Activated naive CD8-positive, alpha-beta T cell treated with anti-CD3 and anti-CD28 coated beads, Interleukin-2, amount 10 ng/mL, durations not matched to agents 7 days and 5 days (primary cell): Measurements from ENCODE around the gene IQCM. TPM values are rescaled to one million over a fixed set of nuclear protein-coding genes. Genes with fewer than 3 reads are reported as not detected.
"Not testable (repeated sequence)": the region's sequence is repeated elsewhere in the genome, so short reads cannot be mapped to it uniquely, and the experiment has no call there.

Experiments
- ATAC-seq: fragments of 150-1000 bp; cut with Tn5 transposase; one replicate; pipeline ENCODE4 v1.10.0; 2021; ENCODE audit warnings: low read depth, moderate library complexity
- POLR2A ChIA-PET: fragments of 350-600 bp; sonication (Branson Sonifier 250); formaldehyde crosslinking; loops from one replicate; lab custom pipeline; 2021; ENCODE audit warnings: antibody characterized with exemption; lab: Charles Lee
- DNase-seq: peaks from one replicate; pipeline ENCODE4 v3.0.0; 2021
- H3K27ac Mint-ChIP-seq: one replicate; pipeline ENCODE4 v1.8.0; 2022; ENCODE audit warnings: mild to moderate bottlenecking, mixed read lengths
- H3K27me3 Mint-ChIP-seq: one replicate; pipeline ENCODE4 v1.8.0; 2022; ENCODE audit warnings: mild to moderate bottlenecking, moderate library complexity, mixed read lengths
- H3K36me3 Mint-ChIP-seq: one replicate; pipeline ENCODE4 v1.8.0; 2021; ENCODE audit warnings: mild to moderate bottlenecking, mixed read lengths
- H3K4me1 Mint-ChIP-seq: one replicate; pipeline ENCODE4 v1.8.0; 2021; ENCODE audit warnings: mixed read lengths
- H3K4me3 Mint-ChIP-seq: one replicate; pipeline ENCODE4 v1.8.0; 2022; ENCODE audit warnings: mild to moderate bottlenecking, moderate library complexity, mixed read lengths
- H3K9me3 Mint-ChIP-seq: one replicate; pipeline ENCODE4 v1.8.0; 2021; ENCODE audit warnings: mixed read lengths
- total RNA-seq, 2 experiments: library from RNA; stranded (reverse); gene quantifications; one replicate each; pipeline ENCODE4 v1.2.3, GENCODE V29; 2021

Gene IQCM
- total RNA-seq, 2 experiments from 2014 or later: not detected

DNA sequence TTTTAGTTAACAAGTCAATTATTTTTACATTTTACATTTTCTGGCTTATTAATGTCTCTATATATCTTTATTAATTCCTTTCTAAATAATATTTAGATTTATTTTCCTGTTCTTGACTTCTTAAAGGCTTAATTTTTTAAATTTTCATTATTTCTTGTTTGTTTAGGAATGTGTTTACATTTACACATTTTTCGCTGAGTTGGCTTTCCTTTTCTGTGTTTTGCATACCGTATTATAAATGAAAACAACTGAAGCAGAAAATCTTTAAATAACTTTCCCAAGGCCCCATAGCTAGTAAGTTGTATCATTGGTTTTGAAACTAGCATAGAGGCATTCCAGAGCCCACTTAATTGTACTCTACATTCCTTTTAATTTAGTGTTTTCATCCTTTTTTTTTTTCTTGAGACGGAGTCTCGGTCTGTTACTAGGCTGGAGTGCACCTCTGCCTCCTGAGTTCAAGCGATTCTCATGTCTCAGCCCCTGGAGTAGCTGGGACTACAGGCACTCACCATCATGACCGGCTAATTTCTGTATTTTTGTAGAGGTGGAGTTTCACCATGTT lies 261.6 kb downstream of the IQCM start:
- Mint-ChIP-seq H3K36me3 (no peaks in the 10 kb centered on the region), H3K9me3 (no peaks in the 10 kb centered on the region), H3K27ac (no peak overlapping the region), H3K4me3 (no peak overlapping the region), H3K27me3 (no peaks in the 10 kb centered on the region), H3K4me1 (no peaks in the 10 kb centered on the region)
- POLR2A ChIA-PET: no interaction called here
- ATAC-seq: no peak
- DNase-seq: no peak

- POLR2A ChIA-PET: no interaction called here
- H3K36me3 Mint-ChIP-seq: no peaks in the 10 kb centered on the region
These were observed 263.0 kb downstream of the IQCM start for GRCh38 chr4:149552601-149553000.

DNA sequence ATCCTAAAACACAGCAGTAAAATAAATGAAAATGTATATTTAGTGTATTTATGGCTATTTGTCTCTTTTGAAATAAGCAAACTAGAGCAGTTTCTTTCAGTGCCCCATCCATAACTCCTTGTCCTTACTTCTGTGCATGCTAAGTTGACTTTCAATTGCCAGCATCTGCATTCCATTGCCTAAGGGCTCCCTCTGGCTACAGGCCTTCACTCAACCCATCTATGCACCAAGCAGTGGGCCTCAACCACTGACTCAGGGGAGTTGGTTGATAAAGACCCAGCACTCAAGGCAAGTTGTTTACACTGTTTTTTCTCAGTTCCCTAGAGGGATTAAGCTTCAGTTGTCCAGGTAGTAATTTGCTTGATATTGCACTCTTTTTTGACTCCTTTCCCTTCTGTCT lies 265.7 kb downstream of the IQCM start:
- Mint-ChIP-seq H3K4me1 (no peaks in the 10 kb centered on the region), H3K27ac (no peak overlapping the region), H3K27me3 (no peaks in the 10 kb centered on the region), H3K9me3 (peaks cover 4% of the 10 kb centered on the region), H3K36me3 (no peaks in the 10 kb centered on the region), H3K4me3 (no peak overlapping the region)
- no peak for ATAC-seq
- POLR2A ChIA-PET: no interaction called here
- DNase-seq: no peak

More at GRCh38 chr4:149552601-149553000, 263.0 kb downstream of the IQCM start:
- H3K27me3 Mint-ChIP-seq: no peaks in the 10 kb centered on the region
- H3K4me1 Mint-ChIP-seq: no peaks in the 10 kb centered on the region
- no peak for ATAC-seq
- no peak overlapping the region for H3K4me3 Mint-ChIP-seq
- no peak overlapping the region for H3K27ac Mint-ChIP-seq
- H3K9me3 Mint-ChIP-seq: no peaks in the 10 kb centered on the region
- no peak for DNase-seq

GRCh38 chr4:149534779-149535178 lies 280.9 kb downstream of the IQCM start:
- DNase-seq (no peak), ATAC-seq (no peak)
- H3K9me3 Mint-ChIP-seq: peaks cover 4% of the 10 kb centered on the region
- no peak overlapping the region for H3K27ac Mint-ChIP-seq
- no peaks in the 10 kb centered on the region for H3K4me1 Mint-ChIP-seq
- H3K4me3 Mint-ChIP-seq: no peak overlapping the region
- no peaks in the 10 kb centered on the region for H3K36me3 Mint-ChIP-seq
- POLR2A ChIA-PET: no interaction called here
- H3K27me3 Mint-ChIP-seq: no peaks in the 10 kb centered on the region

- Mint-ChIP-seq H3K4me1 (no peaks in the 10 kb centered on the region), H3K36me3 (no peaks in the 10 kb centered on the region), H3K27me3 (no peaks in the 10 kb centered on the region), H3K27ac (no peak overlapping the region), H3K9me3 (peaks cover 2% of the 10 kb centered on the region), H3K4me3 (no peak overlapping the region)
- ATAC-seq: no peak
- no peak for DNase-seq
- POLR2A ChIA-PET: no interaction called here
These were observed 283.8 kb downstream of the IQCM start for GRCh38 chr4:149531861-149532260.

DNA sequence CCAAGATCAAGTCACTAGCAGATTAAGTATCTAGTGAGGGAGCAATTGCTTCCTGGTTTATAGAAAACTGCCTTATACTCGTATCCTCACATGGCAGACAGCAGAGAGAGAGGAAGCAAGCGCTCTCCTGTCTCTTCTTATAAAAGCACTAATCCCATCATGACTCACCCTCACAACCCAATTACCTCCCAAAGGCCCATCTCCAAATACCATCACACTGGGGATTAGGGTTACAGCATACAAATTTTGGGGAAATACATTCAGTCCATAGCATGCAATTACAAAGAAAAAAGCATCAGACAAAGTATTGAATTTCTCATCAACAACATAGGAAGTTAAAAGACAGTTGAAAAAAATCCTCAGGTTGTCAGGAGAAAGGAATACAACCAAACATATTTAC lies 292.6 kb downstream of the IQCM start:
- Mint-ChIP-seq H3K4me3 (no peak overlapping the region), H3K27me3 (no peaks in the 10 kb centered on the region), H3K36me3 (no peaks in the 10 kb centered on the region), H3K9me3 (peaks cover 1% of the 10 kb centered on the region), H3K4me1 (no peaks in the 10 kb centered on the region), H3K27ac (no peak overlapping the region)
- ATAC-seq (no peak), DNase-seq (no peak)
- POLR2A ChIA-PET: no interaction called here

GRCh38 chr4:149521611-149522425 lies 293.8 kb downstream of the IQCM start:
- Mint-ChIP-seq H3K27me3 (no peaks in the 10 kb centered on the region), H3K27ac (no peak overlapping the region), H3K4me1 (no peaks in the 10 kb centered on the region), H3K9me3 (peaks cover 1% of the 10 kb centered on the region), H3K36me3 (no peaks in the 10 kb centered on the region), H3K4me3 (no peak overlapping the region)
- no peak for ATAC-seq
- DNase-seq: no peak
- POLR2A ChIA-PET: no interaction called here

DNA sequence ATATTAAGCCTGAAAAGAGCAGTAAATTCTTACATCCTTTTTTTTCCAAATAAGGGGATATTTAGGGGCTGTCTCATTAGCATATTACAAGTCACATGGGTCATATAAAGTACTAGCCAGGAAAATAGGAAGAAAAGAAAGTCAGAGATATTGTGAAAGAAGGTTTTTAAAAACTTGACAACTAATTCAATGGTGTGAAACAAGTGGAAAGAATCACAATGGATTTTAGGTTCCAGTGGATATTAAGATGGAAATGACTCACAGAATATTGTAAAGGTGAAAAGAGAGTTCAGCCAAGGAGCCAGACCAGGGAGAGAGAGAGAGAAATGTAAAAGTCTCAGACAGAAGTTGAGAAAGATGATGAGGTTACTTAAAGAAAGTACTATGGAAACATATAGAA lies 297.2 kb downstream of the IQCM start:
- Mint-ChIP-seq H3K9me3 (peaks cover 1% of the 10 kb centered on the region), H3K4me1 (no peaks in the 10 kb centered on the region), H3K36me3 (no peaks in the 10 kb centered on the region), H3K27ac (no peak overlapping the region), H3K4me3 (no peak overlapping the region), H3K27me3 (no peaks in the 10 kb centered on the region)
- POLR2A ChIA-PET: no interaction called here
- ATAC-seq (no peak), DNase-seq (no peak)

DNA sequence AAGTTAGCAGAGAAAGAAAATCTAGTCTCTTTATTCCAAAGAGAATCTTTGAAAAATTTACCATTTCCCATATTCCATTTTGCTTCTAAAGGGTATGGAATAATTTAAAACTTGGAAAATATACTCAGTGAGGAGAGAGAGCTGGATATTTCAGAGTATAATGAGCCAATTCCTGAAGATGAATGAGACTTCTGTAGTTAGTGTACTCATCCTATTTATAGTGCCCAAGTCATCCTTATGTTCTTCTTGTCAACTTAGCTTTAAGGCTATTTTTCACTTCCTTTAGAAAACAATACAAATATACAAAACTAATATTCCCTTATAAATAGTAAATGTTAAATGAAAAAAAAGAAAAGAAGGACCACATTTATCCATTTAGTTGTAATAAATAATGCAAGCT lies 302.6 kb downstream of the IQCM start:
- no peaks in the 10 kb centered on the region for H3K9me3 Mint-ChIP-seq
- no peak overlapping the region for H3K27ac Mint-ChIP-seq
- POLR2A ChIA-PET: no interaction called here
- no peaks in the 10 kb centered on the region for H3K36me3 Mint-ChIP-seq
- H3K27me3 Mint-ChIP-seq: no peaks in the 10 kb centered on the region
- ATAC-seq: no peak
- no peaks in the 10 kb centered on the region for H3K4me1 Mint-ChIP-seq
- H3K4me3 Mint-ChIP-seq: no peak overlapping the region
- DNase-seq: no peak

DNA sequence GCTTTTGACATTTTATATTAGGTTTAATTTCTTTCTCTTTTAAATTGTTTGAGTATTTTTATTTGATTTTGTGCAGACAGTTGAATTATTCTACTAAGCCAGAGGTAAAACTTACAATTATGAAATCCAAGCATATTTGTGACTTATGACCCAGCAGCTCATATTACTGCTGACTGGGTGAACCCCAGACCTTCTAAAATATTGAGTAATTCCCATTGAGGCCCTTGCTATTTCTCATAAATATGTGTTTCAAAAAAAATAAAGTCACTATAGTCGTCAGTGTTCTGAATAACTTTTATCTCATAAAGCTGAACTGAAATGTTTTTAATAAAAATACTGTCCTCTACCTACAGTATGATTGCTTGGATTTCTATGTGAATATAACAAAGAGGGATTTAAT lies 303.1 kb downstream of the IQCM start:
- H3K27me3 Mint-ChIP-seq: no peaks in the 10 kb centered on the region
- POLR2A ChIA-PET: no interaction called here
- H3K27ac Mint-ChIP-seq: no peak overlapping the region
- no peak for ATAC-seq
- no peak for DNase-seq
- H3K4me3 Mint-ChIP-seq: no peak overlapping the region
- H3K36me3 Mint-ChIP-seq: no peaks in the 10 kb centered on the region
- no peaks in the 10 kb centered on the region for H3K4me1 Mint-ChIP-seq
- no peaks in the 10 kb centered on the region for H3K9me3 Mint-ChIP-seq

DNA sequence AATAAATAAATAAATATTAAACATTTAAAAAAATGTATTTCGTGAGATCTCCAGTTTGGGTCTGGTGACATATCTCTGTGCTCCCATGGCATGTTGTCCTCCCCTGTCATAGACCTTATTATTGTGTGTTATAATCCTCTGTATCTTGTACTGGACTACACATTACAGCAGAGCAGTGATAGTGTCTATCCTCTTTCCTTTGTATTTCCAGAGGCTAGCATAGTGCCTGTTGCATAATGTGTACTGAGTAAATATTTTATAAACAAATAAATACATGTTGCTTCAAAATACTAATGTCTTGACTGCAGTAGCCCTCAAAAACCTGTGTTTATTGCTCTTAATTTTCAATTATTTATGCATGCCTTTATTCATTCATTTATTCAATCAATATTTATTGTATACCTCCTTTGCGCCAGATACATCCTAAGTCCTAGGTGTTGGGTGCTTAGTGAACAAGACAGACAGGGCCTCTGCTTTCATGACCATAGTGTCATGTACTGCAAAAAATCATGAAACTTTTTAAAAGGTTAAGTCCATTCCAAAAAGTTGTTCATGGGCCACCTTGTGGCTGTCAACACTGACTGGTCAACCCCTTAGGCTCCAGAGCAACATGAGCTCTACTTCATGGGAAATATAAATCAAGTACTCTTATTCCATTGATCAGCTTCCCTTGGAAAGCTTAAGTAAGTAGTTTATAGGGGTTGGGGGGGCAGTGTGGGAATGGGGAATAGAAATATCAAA lies 303.9 kb downstream of the IQCM start:
- POLR2A ChIA-PET: no interaction called here
- ATAC-seq (no peak), DNase-seq (no peak)
- Mint-ChIP-seq H3K9me3 (no peaks in the 10 kb centered on the region), H3K4me3 (no peak overlapping the region), H3K4me1 (no peaks in the 10 kb centered on the region), H3K27ac (no peak overlapping the region), H3K36me3 (no peaks in the 10 kb centered on the region), H3K27me3 (no peaks in the 10 kb centered on the region)

- H3K36me3 Mint-ChIP-seq, H3K4me3 Mint-ChIP-seq, H3K9me3 Mint-ChIP-seq, POLR2A ChIA-PET, H3K27ac Mint-ChIP-seq, ATAC-seq, DNase-seq, H3K27me3 Mint-ChIP-seq, H3K4me1 Mint-ChIP-seq: not testable (repeated sequence)
These were observed 308.3 kb downstream of the IQCM start for GRCh38 chr4:149507309-149507708.

- Mint-ChIP-seq H3K27me3 (no peaks in the 10 kb centered on the region), H3K36me3 (no peaks in the 10 kb centered on the region), H3K27ac (no peak overlapping the region), H3K4me1 (no peaks in the 10 kb centered on the region), H3K9me3 (no peaks in the 10 kb centered on the region), H3K4me3 (no peak overlapping the region)
- POLR2A ChIA-PET: no interaction called here
- ATAC-seq (no peak), DNase-seq (no peak)
These were observed 314.8 kb downstream of the IQCM start for GRCh38 chr4:149500806-149501205.

DNA sequence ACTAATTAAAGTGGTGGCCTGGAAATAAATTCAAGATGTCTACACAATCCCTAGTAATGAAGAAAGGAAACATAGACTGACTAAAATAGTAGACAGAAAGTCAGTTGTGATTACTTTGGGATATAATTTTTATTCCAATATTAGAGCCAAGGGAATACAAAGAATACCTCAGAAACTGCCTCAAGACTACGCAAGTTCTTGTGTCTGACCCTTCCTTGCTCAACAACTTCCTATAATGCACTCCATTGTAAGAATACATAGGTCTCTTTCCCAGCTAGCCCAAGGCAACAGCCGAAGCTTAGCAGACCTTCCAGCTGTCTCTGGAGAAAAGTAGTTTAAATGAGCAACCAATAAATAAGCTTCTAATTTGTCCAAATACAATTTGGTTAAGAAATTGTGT lies 315.9 kb downstream of the IQCM start:
- Mint-ChIP-seq H3K9me3 (no peaks in the 10 kb centered on the region), H3K4me1 (no peaks in the 10 kb centered on the region), H3K27ac (no peak overlapping the region), H3K4me3 (no peak overlapping the region), H3K36me3 (no peaks in the 10 kb centered on the region), H3K27me3 (no peaks in the 10 kb centered on the region)
- DNase-seq: no peak
- POLR2A ChIA-PET: no interaction called here
- no peak for ATAC-seq
